WTC11 (cell line): ENCODE measurements around the gene MADCAM1. TPM values are rescaled to one million over a fixed set of nuclear protein-coding genes. Genes with fewer than 3 reads are reported as not detected.

Source experiments
- ATAC-seq: fragments of 200-7000 bp; cut with Tn5 transposase; 2 replicates; pipeline ENCODE4 v1.10.0; 2021; ENCODE audit warnings: mild to moderate bottlenecking, moderate library complexity
- CTCF ChIA-PET: fragments of 300-600 bp; sonication (Branson Sonifier 250); formaldehyde crosslinking; loops from one replicate; lab custom pipeline; 2021; ENCODE audit warnings: antibody characterized with exemption; lab: Charles Lee
- POLR2A ChIA-PET: fragments of 350-600 bp; sonication (Branson Sonifier 250); formaldehyde crosslinking; loops from one replicate; lab custom pipeline; 2021; ENCODE audit warnings: antibody characterized with exemption; lab: Charles Lee
- DNase-seq: peaks from one replicate; pipeline ENCODE4 v3.0.0; 2021; ENCODE audit warnings: low spot score
- H3K27ac Mint-ChIP-seq: 2 replicates; pipeline ENCODE4 v1.8.0; 2021; ENCODE audit warnings: mixed read lengths
- H3K27me3 Mint-ChIP-seq: 2 replicates; pipeline ENCODE4 v1.8.0; 2021; ENCODE audit warnings: low read depth, mild to moderate bottlenecking, moderate library complexity, mixed read lengths
- H3K36me3 Mint-ChIP-seq: 2 replicates; pipeline ENCODE4 v1.8.0; 2021; ENCODE audit warnings: mixed read lengths
- H3K4me1 Mint-ChIP-seq: 2 replicates; pipeline ENCODE4 v1.8.0; 2022; ENCODE audit warnings: mixed read lengths
- H3K4me3 Mint-ChIP-seq: 2 replicates; pipeline ENCODE4 v1.8.0; 2021; ENCODE audit warnings: mild to moderate bottlenecking, moderate library complexity, mixed read lengths
- H3K9me3 Mint-ChIP-seq: 2 replicates; pipeline ENCODE4 v1.8.0; 2021; ENCODE audit warnings: mixed read lengths
- ATF1 ChIP-seq: sonication (generic); formaldehyde crosslinking; IDR thresholded peaks from 2 replicates; pipeline ENCODE4 v1.8.1; 2023; ENCODE audit warnings: mild to moderate bottlenecking, moderate library complexity, missing genetic modification reagents
- ETV6 ChIP-seq: sonication (generic); formaldehyde crosslinking; IDR thresholded peaks from 2 replicates; pipeline ENCODE4 v1.8.1; 2022; ENCODE audit warnings: mild to moderate bottlenecking, missing genetic modification reagents
- FOXK1 ChIP-seq: sonication (generic); formaldehyde crosslinking; IDR thresholded peaks from 2 replicates; pipeline ENCODE4 v1.8.0; 2022; ENCODE audit warnings: mild to moderate bottlenecking, moderate library complexity, missing genetic modification reagents
- FOXP1 ChIP-seq: sonication (generic); formaldehyde crosslinking; IDR thresholded peaks from 2 replicates; pipeline ENCODE4 v1.8.0; 2022; ENCODE audit warnings: missing genetic modification reagents, mild to moderate bottlenecking, moderate library complexity, borderline replicate concordance
- GABPB1 ChIP-seq: sonication (generic); formaldehyde crosslinking; IDR thresholded peaks from 2 replicates; pipeline ENCODE4 v1.8.1; 2023; ENCODE audit warnings: mild to moderate bottlenecking, missing genetic modification reagents
- KAT7 ChIP-seq: sonication (generic); formaldehyde crosslinking; IDR thresholded peaks from 2 replicates; pipeline ENCODE4 v1.8.1; 2023; ENCODE audit warnings: missing genetic modification reagents, mild to moderate bottlenecking, borderline replicate concordance
- MYBL2 ChIP-seq: sonication (generic); formaldehyde crosslinking; IDR thresholded peaks from 2 replicates; pipeline ENCODE4 v1.8.1; 2023; ENCODE audit warnings: mild to moderate bottlenecking, moderate library complexity, missing genetic modification reagents
- NR2C2 ChIP-seq: sonication (generic); formaldehyde crosslinking; IDR thresholded peaks from 2 replicates; pipeline ENCODE4 v1.8.0; 2022; ENCODE audit warnings: mild to moderate bottlenecking, missing genetic modification reagents
- NR3C1 ChIP-seq: sonication (generic); formaldehyde crosslinking; conservative IDR thresholded peaks from 2 replicates; pipeline ENCODE4 v1.8.1; 2023; ENCODE audit warnings: low read depth, mild to moderate bottlenecking, missing genetic modification reagents
- ZBTB21 ChIP-seq: sonication (generic); formaldehyde crosslinking; IDR thresholded peaks from 2 replicates; pipeline ENCODE4 v1.8.1; 2023; ENCODE audit warnings: mild to moderate bottlenecking, missing genetic modification reagents, borderline replicate concordance
- ZNF263 ChIP-seq: sonication (generic); formaldehyde crosslinking; IDR thresholded peaks from 2 replicates; pipeline ENCODE4 v1.8.1; 2022; ENCODE audit warnings: low read depth, mild to moderate bottlenecking, moderate library complexity, missing genetic modification reagents
- ZNF416 ChIP-seq: fragments of 250-450 bp; sonication (Bioruptor Pico); IDR thresholded peaks from 2 replicates; pipeline ENCODE4 v1.9.0; 2021; ENCODE audit warnings: mild to moderate bottlenecking, inconsistent platforms
- ZNF423 ChIP-seq: fragments of 250-450 bp; sonication (Bioruptor Pico); IDR thresholded peaks from 2 replicates; pipeline ENCODE4 v2.1.2; 2022; ENCODE audit warnings: mild to moderate bottlenecking, moderate library complexity
- total RNA-seq: library from RNA; stranded (reverse); gene quantifications from 3 replicates; pipeline ENCODE4 v1.2.3, GENCODE V29; 2021
- TF ChIP-seq, protein P1 (sequence below): sonication (generic); formaldehyde crosslinking; IDR thresholded peaks from 2 replicates; pipeline ENCODE4 v1.8.1; 2023; ENCODE audit warnings: mild to moderate bottlenecking, missing genetic modification reagents
- TF ChIP-seq, protein P2 (sequence below): sonication (generic); formaldehyde crosslinking; IDR thresholded peaks from 2 replicates; pipeline ENCODE4 v1.8.1; 2023; ENCODE audit warnings: mild to moderate bottlenecking, missing genetic modification reagents, moderate library complexity
- TF ChIP-seq, protein P3 (sequence below): sonication (generic); formaldehyde crosslinking; IDR thresholded peaks from 2 replicates; pipeline ENCODE4 v1.8.1; 2023; ENCODE audit warnings: mild to moderate bottlenecking, missing genetic modification reagents, moderate library complexity
- TF ChIP-seq, protein P4 (sequence below): sonication (generic); formaldehyde crosslinking; IDR thresholded peaks from 2 replicates; pipeline ENCODE4 v1.8.0; 2023; ENCODE audit warnings: missing genetic modification reagents
- TF ChIP-seq, protein P5 (sequence below): sonication (generic); formaldehyde crosslinking; IDR thresholded peaks from 2 replicates; pipeline ENCODE4 v1.8.0; 2022; ENCODE audit warnings: mild to moderate bottlenecking, missing genetic modification reagents
- TF ChIP-seq, protein P6 (sequence below): sonication (generic); formaldehyde crosslinking; IDR thresholded peaks from 2 replicates; pipeline ENCODE4 v1.8.1; 2023; ENCODE audit warnings: mild to moderate bottlenecking, moderate library complexity, missing genetic modification reagents

The MADCAM1 gene
- total RNA-seq, 1 experiment from 2014 or later = 4.7 TPM

DNA sequence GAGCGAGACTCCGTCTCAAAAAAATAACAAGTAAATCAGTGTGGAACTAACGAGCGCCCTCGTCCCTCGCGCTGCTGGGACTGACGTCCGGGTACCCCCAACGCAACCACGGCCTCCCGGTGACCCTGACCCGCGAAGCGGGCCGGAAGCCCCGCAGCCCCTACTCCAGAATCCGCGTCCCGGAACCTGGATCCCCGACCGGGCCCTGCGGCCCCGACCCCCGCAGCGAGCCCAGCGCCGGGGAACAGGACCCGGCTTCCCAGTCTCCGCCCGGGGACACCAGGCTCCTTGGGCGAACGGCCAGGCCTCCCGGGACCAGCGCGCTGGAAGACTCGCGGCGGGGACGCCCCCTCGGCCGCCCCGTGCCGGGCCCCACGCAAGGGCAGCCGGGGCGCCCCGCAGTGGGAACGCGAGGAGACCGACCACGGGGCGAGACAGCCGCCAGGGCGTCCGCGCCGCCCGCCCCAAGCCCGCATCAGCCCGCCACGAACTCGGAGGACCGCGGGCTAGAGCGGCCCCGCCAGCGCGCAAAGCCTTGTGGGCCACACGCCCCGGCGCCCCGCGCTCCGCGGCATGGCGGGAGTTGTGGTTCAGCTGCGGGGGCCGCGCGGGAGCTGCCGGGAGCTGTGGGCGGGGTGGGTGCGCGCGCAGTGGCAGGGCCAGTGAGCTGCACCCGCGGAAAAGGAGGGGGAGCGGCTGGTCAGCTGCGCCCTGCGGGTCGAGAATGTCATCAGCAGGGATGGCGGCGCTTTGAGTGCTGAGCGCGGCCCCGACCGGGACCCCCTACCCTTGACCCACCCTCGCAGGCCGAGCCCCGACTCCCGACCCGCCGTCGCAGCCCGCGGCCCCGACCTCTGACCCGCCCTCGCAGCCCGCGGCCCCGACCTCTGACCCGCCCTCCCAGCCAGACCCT is 7.5 kb upstream of the MADCAM1 start (continued):
- TF ChIP-seq, protein P1, sequence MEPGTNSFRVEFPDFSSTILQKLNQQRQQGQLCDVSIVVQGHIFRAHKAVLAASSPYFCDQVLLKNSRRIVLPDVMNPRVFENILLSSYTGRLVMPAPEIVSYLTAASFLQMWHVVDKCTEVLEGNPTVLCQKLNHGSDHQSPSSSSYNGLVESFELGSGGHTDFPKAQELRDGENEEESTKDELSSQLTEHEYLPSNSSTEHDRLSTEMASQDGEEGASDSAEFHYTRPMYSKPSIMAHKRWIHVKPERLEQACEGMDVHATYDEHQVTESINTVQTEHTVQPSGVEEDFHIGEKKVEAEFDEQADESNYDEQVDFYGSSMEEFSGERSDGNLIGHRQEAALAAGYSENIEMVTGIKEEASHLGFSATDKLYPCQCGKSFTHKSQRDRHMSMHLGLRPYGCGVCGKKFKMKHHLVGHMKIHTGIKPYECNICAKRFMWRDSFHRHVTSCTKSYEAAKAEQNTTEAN = peak; percentile 93; the same call in 1 of the 2 replicates
- TF ChIP-seq, protein P2, sequence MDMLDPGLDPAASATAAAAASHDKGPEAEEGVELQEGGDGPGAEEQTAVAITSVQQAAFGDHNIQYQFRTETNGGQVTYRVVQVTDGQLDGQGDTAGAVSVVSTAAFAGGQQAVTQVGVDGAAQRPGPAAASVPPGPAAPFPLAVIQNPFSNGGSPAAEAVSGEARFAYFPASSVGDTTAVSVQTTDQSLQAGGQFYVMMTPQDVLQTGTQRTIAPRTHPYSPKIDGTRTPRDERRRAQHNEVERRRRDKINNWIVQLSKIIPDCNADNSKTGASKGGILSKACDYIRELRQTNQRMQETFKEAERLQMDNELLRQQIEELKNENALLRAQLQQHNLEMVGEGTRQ = peak; percentile 70
- TF ChIP-seq NR3C1 (CRISPR knock-in tag) = 0 out of 2 replicates have a peak, but pooled peaks have one; percentile 64
- TF ChIP-seq ETV6 = peak; percentile 87
- peak; percentile 89; the same call in 1 of the 2 replicates for TF ChIP-seq MYBL2 (CRISPR knock-in tag)
- peak; percentile 66; the same call in 1 of the 2 replicates for TF ChIP-seq ZBTB21 (CRISPR knock-in tag)
- peak; percentile 39; the same call in 1 of the 2 replicates for TF ChIP-seq NR2C2
- TF ChIP-seq, protein P3, sequence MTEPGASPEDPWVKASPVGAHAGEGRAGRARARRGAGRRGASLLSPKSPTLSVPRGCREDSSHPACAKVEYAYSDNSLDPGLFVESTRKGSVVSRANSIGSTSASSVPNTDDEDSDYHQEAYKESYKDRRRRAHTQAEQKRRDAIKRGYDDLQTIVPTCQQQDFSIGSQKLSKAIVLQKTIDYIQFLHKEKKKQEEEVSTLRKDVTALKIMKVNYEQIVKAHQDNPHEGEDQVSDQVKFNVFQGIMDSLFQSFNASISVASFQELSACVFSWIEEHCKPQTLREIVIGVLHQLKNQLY (CRISPR knock-in tag) = no peak
- TF ChIP-seq, protein P4, sequence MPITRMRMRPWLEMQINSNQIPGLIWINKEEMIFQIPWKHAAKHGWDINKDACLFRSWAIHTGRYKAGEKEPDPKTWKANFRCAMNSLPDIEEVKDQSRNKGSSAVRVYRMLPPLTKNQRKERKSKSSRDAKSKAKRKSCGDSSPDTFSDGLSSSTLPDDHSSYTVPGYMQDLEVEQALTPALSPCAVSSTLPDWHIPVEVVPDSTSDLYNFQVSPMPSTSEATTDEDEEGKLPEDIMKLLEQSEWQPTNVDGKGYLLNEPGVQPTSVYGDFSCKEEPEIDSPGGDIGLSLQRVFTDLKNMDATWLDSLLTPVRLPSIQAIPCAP (CRISPR knock-in tag) = no peak
- no peak for TF ChIP-seq ZNF416
- no peak; the same call in 1 of the 2 replicates for TF ChIP-seq ZNF423 (CRISPR knock-in tag)
- peak; percentile 70; the same call in 1 of the 2 replicates for TF ChIP-seq KAT7 (CRISPR knock-in tag)
- peak; percentile 83 for TF ChIP-seq FOXK1 (CRISPR knock-in tag)
- TF ChIP-seq FOXP1 = peak; percentile 74; the same call in 1 of the 2 replicates
- TF ChIP-seq GABPB1 (CRISPR knock-in tag) = peak; percentile 69; the same call in 1 of the 2 replicates

DNA sequence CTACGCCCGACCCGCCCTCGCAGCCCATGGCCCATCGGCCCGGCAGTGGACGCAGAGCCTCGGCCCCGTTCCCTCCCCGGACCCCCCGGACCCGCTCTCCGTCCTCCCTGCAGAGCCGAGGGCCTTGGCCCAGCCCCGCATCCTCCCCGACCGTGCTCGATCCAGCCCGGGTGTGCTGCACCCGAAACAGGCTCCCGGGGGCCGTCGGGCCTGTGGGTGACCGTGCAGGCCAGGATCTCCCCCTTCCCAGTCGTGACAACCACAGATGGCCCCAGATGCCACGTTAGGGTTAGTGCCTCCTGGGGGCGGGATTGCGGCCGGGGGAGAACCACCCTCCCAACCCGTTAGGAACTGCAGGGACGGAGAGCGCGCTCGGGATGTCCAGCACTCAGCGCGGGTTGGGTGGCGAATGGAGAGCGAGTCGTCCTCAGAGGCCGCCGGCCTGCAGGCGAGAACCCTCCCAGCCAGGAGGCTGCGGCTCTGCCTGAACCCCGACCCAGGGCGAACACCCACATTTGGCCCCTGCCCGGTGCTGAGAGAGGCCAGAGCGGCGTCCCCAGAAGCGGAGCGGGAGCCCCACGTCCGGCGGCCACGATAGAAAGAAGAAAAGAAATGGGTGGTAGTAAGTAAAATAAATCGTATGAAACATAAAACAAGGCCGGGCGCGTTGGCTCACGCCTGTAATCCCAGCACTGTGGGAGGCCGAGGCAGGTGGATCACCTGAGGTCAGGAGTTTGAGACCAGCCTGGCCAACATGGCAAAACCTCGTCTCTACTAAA is 6.7 kb upstream of the MADCAM1 start:
- POLR2A ChIA-PET = interaction anchor here (0.9 to 1.0 kb wide), 2 partner anchors 8 to 11 kb away, joined by 4 read pairs; no protein-coding TSS in a partner anchor
- H3K27ac Mint-ChIP-seq = no peak overlapping the region

More for the DNA sequence above, 6.7 kb upstream of the MADCAM1 start:
- no peaks in the 10 kb centered on the region for H3K36me3 Mint-ChIP-seq
- CTCF ChIA-PET = interaction anchor here (0.8 to 4.4 kb wide), 7 partner anchors 8 to 141 kb away, joined by 3 to 25 read pairs (median 4); no protein-coding TSS in a partner anchor
- TF ChIP-seq, protein P5, sequence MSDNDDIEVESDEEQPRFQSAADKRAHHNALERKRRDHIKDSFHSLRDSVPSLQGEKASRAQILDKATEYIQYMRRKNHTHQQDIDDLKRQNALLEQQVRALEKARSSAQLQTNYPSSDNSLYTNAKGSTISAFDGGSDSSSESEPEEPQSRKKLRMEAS (CRISPR knock-in tag) = peak; percentile 37; the same call in 1 of the 2 replicates
- TF ChIP-seq ATF1 (0 out of 2 replicates have a peak, but pooled peaks have one; percentile 81), ZNF263 (CRISPR knock-in tag) (peak; percentile 90)
- TF ChIP-seq, protein P1 = no peak
- TF ChIP-seq, protein P6, sequence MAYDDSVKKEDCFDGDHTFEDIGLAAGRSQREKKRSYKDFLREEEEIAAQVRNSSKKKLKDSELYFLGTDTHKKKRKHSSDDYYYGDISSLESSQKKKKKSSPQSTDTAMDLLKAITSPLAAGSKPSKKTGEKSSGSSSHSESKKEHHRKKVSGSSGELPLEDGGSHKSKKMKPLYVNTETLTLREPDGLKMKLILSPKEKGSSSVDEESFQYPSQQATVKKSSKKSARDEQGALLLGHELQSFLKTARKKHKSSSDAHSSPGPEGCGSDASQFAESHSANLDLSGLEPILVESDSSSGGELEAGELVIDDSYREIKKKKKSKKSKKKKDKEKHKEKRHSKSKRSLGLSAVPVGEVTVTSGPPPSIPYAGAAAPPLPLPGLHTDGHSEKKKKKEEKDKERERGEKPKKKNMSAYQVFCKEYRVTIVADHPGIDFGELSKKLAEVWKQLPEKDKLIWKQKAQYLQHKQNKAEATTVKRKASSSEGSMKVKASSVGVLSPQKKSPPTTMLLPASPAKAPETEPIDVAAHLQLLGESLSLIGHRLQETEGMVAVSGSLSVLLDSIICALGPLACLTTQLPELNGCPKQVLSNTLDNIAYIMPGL = peak; percentile 0; the same call in 1 of the 2 replicates
- H3K27me3 Mint-ChIP-seq = peaks cover 15% of the 10 kb centered on the region
- H3K9me3 Mint-ChIP-seq = peaks cover 3% of the 10 kb centered on the region
- ATAC-seq (peak; percentile 17), DNase-seq (peak; percentile 58)
- peak overlapping the region; percentile 78 for H3K4me3 Mint-ChIP-seq
- peaks cover 28% of the 10 kb centered on the region for H3K4me1 Mint-ChIP-seq
